ENCODE results near the gene RANGRF.

DNA sequence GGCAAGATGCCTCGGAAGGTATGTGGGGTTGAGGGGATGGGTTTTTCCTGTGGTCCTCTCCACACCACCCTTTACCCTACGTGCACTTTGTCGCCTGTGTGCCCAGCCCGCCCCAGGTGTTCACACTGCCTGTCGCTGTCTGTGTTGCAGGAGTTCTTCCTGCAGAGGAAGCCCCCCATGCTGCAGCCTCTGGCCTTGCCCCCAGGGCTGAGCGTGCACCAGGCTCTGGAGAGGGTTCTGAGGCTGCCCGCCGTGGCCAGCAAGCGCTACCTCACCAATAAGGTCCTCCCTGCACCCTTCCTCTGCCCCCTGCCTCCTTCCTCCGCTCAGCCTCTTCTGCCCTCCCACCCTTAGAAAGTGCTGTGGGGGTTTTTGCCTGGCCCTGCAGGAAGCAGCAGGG, 24.1 kb upstream of the RANGRF start:
- TF ChIP-seq, protein P1, sequence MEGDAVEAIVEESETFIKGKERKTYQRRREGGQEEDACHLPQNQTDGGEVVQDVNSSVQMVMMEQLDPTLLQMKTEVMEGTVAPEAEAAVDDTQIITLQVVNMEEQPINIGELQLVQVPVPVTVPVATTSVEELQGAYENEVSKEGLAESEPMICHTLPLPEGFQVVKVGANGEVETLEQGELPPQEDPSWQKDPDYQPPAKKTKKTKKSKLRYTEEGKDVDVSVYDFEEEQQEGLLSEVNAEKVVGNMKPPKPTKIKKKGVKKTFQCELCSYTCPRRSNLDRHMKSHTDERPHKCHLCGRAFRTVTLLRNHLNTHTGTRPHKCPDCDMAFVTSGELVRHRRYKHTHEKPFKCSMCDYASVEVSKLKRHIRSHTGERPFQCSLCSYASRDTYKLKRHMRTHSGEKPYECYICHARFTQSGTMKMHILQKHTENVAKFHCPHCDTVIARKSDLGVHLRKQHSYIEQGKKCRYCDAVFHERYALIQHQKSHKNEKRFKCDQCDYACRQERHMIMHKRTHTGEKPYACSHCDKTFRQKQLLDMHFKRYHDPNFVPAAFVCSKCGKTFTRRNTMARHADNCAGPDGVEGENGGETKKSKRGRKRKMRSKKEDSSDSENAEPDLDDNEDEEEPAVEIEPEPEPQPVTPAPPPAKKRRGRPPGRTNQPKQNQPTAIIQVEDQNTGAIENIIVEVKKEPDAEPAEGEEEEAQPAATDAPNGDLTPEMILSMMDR (IDR thresholded peaks at IDR 0.05), result no peak
- TF ChIP-seq ZFX (IDR thresholded peaks at IDR 0.05; ENCODE audit: borderline replicate concordance), result no peak
